Stimulated activated CD8-positive, alpha-beta memory T cell treated with anti-CD3 and anti-CD28 coated beads, Interleukin-12 subunit alpha, Interleukin-12 subunit beta, amount 100 ng/mL, for 1 hour (primary cell): ENCODE results near the gene CP.
"Not testable (repeated sequence)": the region's sequence is repeated elsewhere in the genome, so short reads cannot be mapped to it uniquely, and the experiment has no call there.

Source experiments
- DNase-seq: peaks from one replicate; pipeline ENCODE4 v3.0.0-alpha.2; 2020; ENCODE audit warnings: low read depth

Gene CP

GRCh38 chr3:149221783-149222517, at the start of gene CP:
Gene CP (minus strand): TSS chr3:149221829. CDS start chr3:149221792, 37 bp downstream.
- no peak for DNase-seq

DNA sequence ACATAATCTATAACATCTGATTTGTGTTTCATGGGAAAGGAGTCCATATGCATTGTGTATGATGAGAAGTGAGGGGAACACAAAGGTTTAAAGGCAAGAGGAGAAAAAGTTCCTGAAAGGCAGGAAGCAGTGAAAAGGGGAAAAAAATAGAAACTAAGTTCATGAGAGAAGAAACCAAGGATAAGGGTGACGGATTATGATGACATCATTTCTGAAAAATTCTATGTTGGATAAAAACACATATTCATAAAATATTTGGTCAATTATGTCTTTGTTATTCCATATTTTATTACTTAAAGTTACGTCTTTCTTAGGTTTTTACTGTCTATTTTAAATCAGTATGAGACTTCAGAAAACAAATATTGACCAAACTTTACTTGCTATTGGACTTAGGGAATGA, 48.6 kb upstream of the CP start:
- no peak for DNase-seq

DNA sequence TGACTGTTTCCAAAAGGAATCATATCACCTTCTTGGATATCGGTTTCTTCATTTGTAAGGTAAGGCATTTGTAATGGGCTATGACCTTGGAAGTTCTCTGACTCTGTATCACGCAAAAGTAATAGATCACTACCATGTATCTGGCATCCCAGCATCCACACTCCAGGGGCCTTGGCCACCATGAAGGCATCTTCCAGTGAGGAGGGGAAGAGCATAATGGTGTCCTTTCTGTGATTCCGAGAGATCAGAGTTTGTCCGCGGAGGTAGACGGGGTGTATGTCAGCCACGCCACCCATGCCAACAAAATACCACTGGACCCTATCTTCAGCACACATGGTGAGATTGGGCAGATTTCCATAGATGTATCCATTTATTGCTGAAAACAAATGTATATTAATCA, 48.1 kb upstream of the CP start:
- DNase-seq = no peak

GRCh38 chr3:149267565-149267964, 45.9 kb upstream of the CP start:
- DNase-seq = no peak

DNA sequence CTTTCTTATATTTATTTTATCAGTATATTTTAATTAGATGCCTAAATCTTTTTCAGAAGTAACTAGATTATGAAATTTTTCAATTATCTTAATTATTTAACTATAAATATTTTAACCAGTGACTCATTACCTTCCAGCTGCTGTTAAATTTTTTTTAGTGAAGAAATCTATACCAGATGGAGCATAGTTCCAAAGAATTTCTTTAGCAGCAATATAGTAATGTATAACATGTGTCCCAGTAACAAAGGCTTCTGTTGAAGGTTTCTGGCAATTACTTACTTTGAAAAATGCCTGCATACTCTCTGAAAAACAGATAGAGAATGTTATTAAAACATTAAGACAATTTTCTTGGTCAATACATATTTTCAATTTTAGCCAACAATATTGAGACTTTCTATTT, 45.1 kb upstream of the CP start:
- no peak for DNase-seq

GRCh38 chr3:149263856-149264255, 42.2 kb upstream of the CP start:
- DNase-seq = no peak

GRCh38 chr3:149258714-149259113, 37.1 kb upstream of the CP start:
- no peak for DNase-seq

- DNase-seq = no peak
Observed at GRCh38 chr3:149258298-149258697, 36.7 kb upstream of the CP start.

GRCh38 chr3:149252272-149252671, 30.6 kb upstream of the CP start:
- DNase-seq = no peak

DNA sequence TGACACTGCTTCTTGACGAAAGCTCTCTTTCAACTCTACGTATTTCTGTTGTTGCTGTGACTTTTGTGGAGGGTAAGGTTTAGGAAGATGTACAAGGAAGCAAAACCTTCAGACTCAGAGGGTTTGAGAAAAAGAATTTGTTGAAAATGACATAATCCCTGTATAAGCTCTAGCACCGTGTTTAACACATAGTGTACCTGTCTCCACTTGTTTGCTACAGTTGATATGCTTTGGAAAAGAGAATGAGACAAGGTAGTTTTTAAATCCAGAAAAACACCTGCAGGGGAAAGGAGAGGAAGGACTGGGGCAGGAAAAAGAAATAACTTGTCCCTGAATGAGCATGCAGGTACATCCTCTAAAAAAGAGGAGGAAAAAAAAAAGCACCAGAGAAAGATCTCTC, 29.6 kb upstream of the CP start:
- no peak for DNase-seq

- no peak for DNase-seq
Observed at GRCh38 chr3:149247929-149248691, 26.5 kb upstream of the CP start.

GRCh38 chr3:149247008-149247710, 25.5 kb upstream of the CP start:
- DNase-seq = no peak

- DNase-seq = no peak
Observed at GRCh38 chr3:149245738-149246451, 24.3 kb upstream of the CP start.

GRCh38 chr3:149243540-149243939, 21.9 kb upstream of the CP start:
- no peak for DNase-seq

DNA sequence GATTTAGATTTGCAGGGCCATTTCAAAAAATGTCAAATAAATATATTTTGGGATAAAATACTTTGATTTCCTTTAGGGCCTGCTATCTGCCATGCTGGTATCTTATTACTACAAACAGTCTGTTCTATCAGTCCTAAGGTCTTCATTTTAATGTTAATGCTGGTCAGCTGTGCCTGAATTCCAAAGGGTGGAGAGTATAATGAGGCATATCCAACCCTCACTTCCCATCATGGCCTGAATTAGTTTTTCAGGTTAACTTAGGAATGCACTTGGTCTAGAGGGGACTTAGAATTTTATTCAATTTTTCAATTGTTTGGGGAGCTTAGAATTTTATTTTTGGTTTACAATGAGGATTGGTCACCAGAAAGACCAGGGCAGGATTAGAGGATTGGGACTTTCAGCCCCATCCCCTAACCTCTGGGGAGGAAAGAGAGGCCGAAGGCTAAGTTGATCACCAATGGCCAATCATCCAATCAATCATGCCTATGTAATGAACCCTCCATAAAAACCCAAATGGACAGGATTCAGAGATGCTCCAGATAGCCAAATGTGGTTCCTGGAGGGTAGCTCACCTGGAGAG, 17.8 kb upstream of the CP start:
- DNase-seq = no peak

DNA sequence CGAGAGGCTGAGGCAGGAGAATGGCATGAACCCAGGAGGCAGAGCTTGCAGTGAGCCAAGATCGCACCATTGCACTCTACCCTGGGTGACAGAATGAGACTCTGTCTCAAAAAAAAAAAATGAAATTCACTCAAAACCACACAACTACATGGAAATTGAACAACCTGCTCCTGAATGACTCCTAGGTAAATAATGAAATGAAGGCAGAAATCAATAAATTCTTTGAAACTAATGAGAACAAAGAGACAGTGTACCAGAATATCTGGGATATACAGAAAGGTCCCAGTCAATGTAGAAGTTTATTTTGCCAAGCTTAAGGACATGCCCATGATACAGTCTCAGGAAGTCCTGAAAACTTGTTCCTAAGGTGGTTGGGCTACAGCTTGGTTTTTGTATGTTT, 16.6 kb upstream of the CP start:
- not testable (repeated sequence) for DNase-seq

DNA sequence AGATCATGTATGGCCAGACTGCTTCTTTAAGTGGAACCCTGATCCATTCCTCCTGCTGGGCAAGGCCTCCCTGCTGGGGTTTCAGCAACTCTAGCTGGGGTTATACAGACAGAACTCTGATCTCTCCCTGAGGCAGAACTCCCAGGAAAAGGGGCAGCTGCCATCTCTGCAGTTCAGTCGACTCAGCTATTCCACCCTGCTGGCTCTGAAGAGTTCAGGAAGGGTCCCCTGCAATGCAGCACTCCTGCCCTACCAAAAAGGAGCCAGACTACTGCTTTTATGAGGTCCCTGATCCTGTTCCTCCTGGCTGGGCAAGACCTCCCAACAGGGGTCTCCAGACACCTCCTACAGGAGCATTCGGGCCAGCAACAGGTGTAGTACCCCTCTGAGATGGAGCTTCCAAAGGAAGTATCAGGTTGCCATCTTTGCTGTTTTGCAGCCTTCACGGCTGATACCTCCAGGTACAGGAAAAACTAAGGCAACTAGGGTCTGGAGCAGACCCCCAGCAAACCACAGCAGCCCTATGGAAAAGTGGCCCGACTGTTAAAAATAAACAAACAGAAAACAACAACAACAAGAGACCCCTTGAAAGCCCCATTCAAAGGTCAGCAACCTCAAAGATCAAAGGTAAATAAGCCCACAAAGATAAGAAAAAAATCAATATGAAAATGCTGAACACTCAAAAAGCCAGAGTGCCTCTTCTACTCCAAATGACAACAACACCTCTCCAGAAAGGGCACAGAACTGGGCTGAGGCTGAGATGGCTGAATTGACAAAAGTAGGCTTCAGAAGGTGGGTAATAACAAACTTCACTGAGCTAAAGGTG, 14.2 kb upstream of the CP start:
- no peak for DNase-seq

DNA sequence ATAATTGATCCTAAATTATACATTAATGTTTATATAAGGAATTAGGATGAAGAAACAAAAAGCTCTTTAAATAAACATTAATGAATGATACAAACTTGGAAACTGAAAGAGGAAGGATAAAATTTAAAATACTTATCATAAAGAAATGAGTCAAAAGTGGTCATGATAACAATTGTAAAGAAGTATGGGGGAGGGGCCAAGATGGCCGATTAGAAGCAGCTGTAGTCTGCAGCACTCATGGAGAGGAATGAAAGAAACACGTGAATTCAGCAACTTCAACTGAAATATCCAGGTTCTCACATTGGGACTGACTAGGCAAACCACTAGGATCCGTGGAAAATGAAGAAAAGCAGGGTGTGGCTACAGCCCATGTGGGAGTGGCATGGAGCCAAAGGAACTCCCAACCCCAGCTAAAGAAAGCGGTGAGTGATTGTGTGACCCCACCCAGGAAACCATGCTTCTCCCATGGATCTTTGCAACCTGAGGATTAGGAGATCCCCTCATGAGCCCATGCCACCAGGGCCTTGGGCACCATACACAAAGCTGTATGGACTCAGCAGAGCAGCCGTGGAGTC, 13.1 kb upstream of the CP start:
- DNase-seq = no peak

- DNase-seq = no peak
Observed at GRCh38 chr3:149233323-149233722, 11.7 kb upstream of the CP start.

- no peak for DNase-seq
Observed at GRCh38 chr3:149231871-149232270, 10.2 kb upstream of the CP start.
